H1 (cell line): Measurements from ENCODE around the gene PRKCH. TPM values are rescaled to one million over a fixed set of nuclear protein-coding genes. Genes with fewer than 3 reads are reported as not detected.

Source experiments
- CTCF ChIA-PET: fragments of 300-600 bp; sonication (Branson Sonifier 250); formaldehyde crosslinking; loops from one replicate; lab custom pipeline; 2021; ENCODE audit not compliant: partially characterized antibody; lab: Charles Lee
- POLR2A ChIA-PET: fragments of 300-600 bp; sonication (Branson Sonifier 250); formaldehyde crosslinking; loops from one replicate; lab custom pipeline; 2021; ENCODE audit warnings: inconsistent platforms; ENCODE audit not compliant: partially characterized antibody; lab: Charles Lee
- DNase-seq, 2 experiments: peaks; one replicate each; pipeline versions ENCODE4 v3.0.0 to v3.0.0-alpha.2; 2010 to 2022; ENCODE audit warnings: low spot score in 2 of 2, low read depth in 1 of 2, mixed read lengths in 1 of 2
- FAIRE-seq: peaks from 2 replicates; lab custom pipeline; 2011; peaks lifted over from hg19 to GRCh38; lab: Jason Lieb, UNC
- H2AFZ ChIP-seq: 2 replicates; pipeline ENCODE4 v1.8.1; 2012; ENCODE audit warnings: low read length, inconsistent platforms
- H2AK5ac ChIP-seq: 2 replicates; pipeline ENCODE4 v1.6.1; 2013; ENCODE audit warnings: low read depth, low read length
- H2BK120ac ChIP-seq: replicated peaks from 2 replicates; pipeline ENCODE3; 2013; ENCODE audit warnings: low read depth, low read length, inconsistent platforms
- H2BK12ac ChIP-seq: 2 replicates; pipeline ENCODE4 v1.6.1; 2013; ENCODE audit warnings: low read depth, low read length
- H2BK15ac ChIP-seq: 2 replicates; pipeline ENCODE4 v1.6.1; 2013; ENCODE audit warnings: low read length
- H2BK20ac ChIP-seq: 2 replicates; pipeline ENCODE4 v1.6.1; 2013; ENCODE audit warnings: low read length
- H2BK5ac ChIP-seq: 2 replicates; pipeline ENCODE4 v1.6.1; 2013; ENCODE audit warnings: low read depth, low read length
- H3K14ac ChIP-seq: 2 replicates; pipeline ENCODE4 v1.6.1; 2013; ENCODE audit warnings: inconsistent platforms; ENCODE audit not compliant: insufficient read length
- H3K18ac ChIP-seq: 2 replicates; pipeline ENCODE4 v1.6.1; 2013; ENCODE audit warnings: low read length; ENCODE audit errors: extremely low read depth
- H3K23ac ChIP-seq: 2 replicates; pipeline ENCODE4 v1.6.1; 2013; ENCODE audit warnings: inconsistent platforms; ENCODE audit not compliant: insufficient read length
- H3K23me2 ChIP-seq: 2 replicates; pipeline ENCODE4 v1.6.1; 2013; ENCODE audit warnings: low read depth, low read length
- H3K27ac ChIP-seq: 2 replicates; pipeline ENCODE4 v1.6.1; 2011; ENCODE audit warnings: low read depth, low read length, inconsistent platforms
- H3K27me3 ChIP-seq, 4 experiments: replicated peaks in 1 of 4; 1 replicate in 1 of 4; 2 replicates in 3 of 4; pipeline versions ENCODE4 v1.6.1 to v1.8.1; 2011 to 2013; ENCODE audit warnings: low read length in 3 of 4, mild to moderate bottlenecking in 3 of 4, inconsistent platforms in 2 of 4, mixed read lengths in 2 of 4, moderate library complexity in 1 of 4; ENCODE audit not compliant: control insufficient read depth in 3 of 4, insufficient read depth in 3 of 4; ENCODE audit errors: extremely low read depth in 1 of 4
- H3K36me3 ChIP-seq, 4 experiments: 2 replicates each; pipeline versions ENCODE4 v1.6.1 to v1.8.1; 2011 to 2013; ENCODE audit warnings: mild to moderate bottlenecking in 4 of 4, low read length in 3 of 4, moderate library complexity in 2 of 4, control low read depth in 1 of 4, inconsistent platforms in 1 of 4; ENCODE audit not compliant: insufficient read depth in 4 of 4, control insufficient read depth in 2 of 4
- H3K4ac ChIP-seq: replicated peaks from 2 replicates; pipeline ENCODE3; 2013; ENCODE audit warnings: low read length, low read depth, mixed read lengths, inconsistent platforms; ENCODE audit not compliant: insufficient read length
- H3K4me1 ChIP-seq, 4 experiments: replicated peaks in 1 of 4; 1 replicate in 1 of 4; 2 replicates in 3 of 4; pipeline versions ENCODE4 v1.6.1 to v1.8.1; 2011 to 2013; ENCODE audit warnings: low read length in 3 of 4, inconsistent platforms in 2 of 4, mixed read lengths in 1 of 4; ENCODE audit not compliant: insufficient read depth in 4 of 4, control insufficient read depth in 3 of 4
- H3K4me2 ChIP-seq, 2 experiments: 2 replicates each; pipeline versions ENCODE4 v1.6.1 to v1.8.1; 2011 to 2013; ENCODE audit warnings: low read depth in 2 of 2, low read length in 2 of 2, control low read depth in 1 of 2, inconsistent platforms in 1 of 2, mild to moderate bottlenecking in 1 of 2; ENCODE audit not compliant: insufficient read depth in 1 of 2
- H3K4me3 ChIP-seq, 4 experiments: fragments of 200-600, 300-600 bp in 1 of 4; sonication (generic), shearing (Covaris generic), sonication (Bioruptor Twin) in 1 of 4; 2 replicates each; pipeline versions ENCODE4 v1.5.1 to v1.8.1; 2011 to 2016; ENCODE audit warnings: low read length in 4 of 4, low read depth in 3 of 4, control low read depth in 2 of 4, inconsistent platforms in 2 of 4, mild to moderate bottlenecking in 2 of 4, mixed read lengths in 1 of 4, moderate library complexity in 1 of 4; ENCODE audit not compliant: insufficient read depth in 2 of 4; ENCODE audit errors: extremely low read depth in 1 of 4
- H3K56ac ChIP-seq: replicated peaks from 2 replicates; pipeline ENCODE3; 2013; ENCODE audit warnings: low read depth, mild to moderate bottlenecking, mixed read lengths, low read length, inconsistent platforms; ENCODE audit not compliant: insufficient read length
- H3K79me1 ChIP-seq: 2 replicates; pipeline ENCODE4 v1.6.1; 2013; ENCODE audit warnings: low read depth, low read length, control low read depth
- H3K79me2 ChIP-seq, 2 experiments: 2 replicates each; pipeline versions ENCODE4 v1.6.1 to v1.8.1; 2012 to 2013; ENCODE audit warnings: low read length in 2 of 2, mild to moderate bottlenecking in 2 of 2, inconsistent platforms in 1 of 2; ENCODE audit not compliant: insufficient read depth in 2 of 2, control insufficient read depth in 1 of 2
- H3K9ac ChIP-seq, 4 experiments: replicated peaks in 1 of 4; 1 replicate in 1 of 4; 2 replicates in 3 of 4; pipeline versions ENCODE4 v1.6.1 to v1.8.1; 2011 to 2013; ENCODE audit warnings: low read depth in 3 of 4, low read length in 3 of 4, control low read depth in 2 of 4, mild to moderate bottlenecking in 2 of 4, moderate library complexity in 2 of 4, inconsistent platforms in 1 of 4; ENCODE audit errors: extremely low read depth in 1 of 4
- H3K9me3 ChIP-seq, 2 experiments: 2 replicates each; pipeline versions ENCODE4 v1.6.1 to v1.8.1; 2012 to 2013; ENCODE audit warnings: mild to moderate bottlenecking in 2 of 2, moderate library complexity in 2 of 2, control low read depth in 1 of 2, inconsistent platforms in 1 of 2, low read depth in 1 of 2, low read length in 1 of 2, mixed read lengths in 1 of 2; ENCODE audit not compliant: insufficient read depth in 2 of 2
- H4K20me1 ChIP-seq, 2 experiments: replicated peaks in 1 of 2; 2 replicates each; pipeline versions ENCODE3 to v1.8.1; 2011 to 2013; ENCODE audit warnings: inconsistent platforms in 2 of 2, low read length in 2 of 2, mild to moderate bottlenecking in 1 of 2; ENCODE audit not compliant: insufficient read depth in 2 of 2, control insufficient read depth in 1 of 2
- H4K5ac ChIP-seq: 2 replicates; pipeline ENCODE4 v1.6.1; 2013; ENCODE audit warnings: low read length, low read depth, mixed read lengths, inconsistent platforms; ENCODE audit not compliant: insufficient read length
- H4K8ac ChIP-seq: 2 replicates; pipeline ENCODE4 v1.8.0; 2013; ENCODE audit warnings: mild to moderate bottlenecking, moderate library complexity, low read length, inconsistent platforms; ENCODE audit not compliant: insufficient read depth; ENCODE audit errors: extremely low read depth
- H4K91ac ChIP-seq: replicated peaks from 2 replicates; pipeline ENCODE3; 2013; ENCODE audit warnings: low read length, mixed read lengths, inconsistent platforms; ENCODE audit not compliant: insufficient read length
- RAD21 ChIP-seq, 2 experiments: IDR thresholded peaks in 1 of 2; conservative IDR thresholded peaks in 1 of 2; 2 replicates each; pipeline ENCODE4 v1.6.1; 2011; ENCODE audit warnings: low read depth in 2 of 2, low read length in 2 of 2, improper control_type of control experiment in 1 of 2, inconsistent platforms in 1 of 2, mild to moderate bottlenecking in 1 of 2, moderate library complexity in 1 of 2
- SIN3A ChIP-seq, 2 experiments: IDR thresholded peaks in 1 of 2; conservative IDR thresholded peaks in 1 of 2; 2 replicates each; pipeline ENCODE4 v1.6.1; 2011 to 2012; ENCODE audit warnings: low read length in 2 of 2, improper control_type of control experiment in 1 of 2, low read depth in 1 of 2, mild to moderate bottlenecking in 1 of 2
- WGBS, 2 experiments: shearing (Covaris generic) in 1 of 2; methylation state at CpG; one replicate each; pipeline versions ENCODE4 v1.1.6 to v1.1.7; 2013 to 2015; ENCODE audit warnings: low lambda C conversion rate in 2 of 2, mixed read lengths in 2 of 2, inconsistent platforms in 1 of 2, low coverage in 1 of 2, missing lambda C conversion rate in 1 of 2; ENCODE audit not compliant: insufficient replicate concordance in 2 of 2, insufficient coverage in 1 of 2, insufficient read length in 1 of 2; ENCODE audit errors: extremely low coverage in 1 of 2, missing lambda C conversion rate in 1 of 2; 5-methylcytosine and 5-hydroxymethylcytosine counted together
- polyA plus RNA-seq, 7 experiments: library from polyadenylated mRNA; depleted of rRNA in 3 of 7; stranded (reverse) in 5 of 7; unstranded in 2 of 7; fragments of >200 nt in 5 of 7; fragments of 200-250 nt in 2 of 7; gene quantifications; 1 replicate in 5 of 7; 2 replicates in 1 of 7; 4 replicates in 1 of 7; pipeline versions ENCODE4 v1.2.1 to v1.2.3, GENCODE V29; 2011 to 2013; ENCODE audit warnings: missing spikeins in 2 of 7, mixed read lengths in 2 of 7
- total RNA-seq: library from RNA; stranded (reverse); fragmentation: NEBNext Ultra II Directional; extraction: Animal tissue kit (Norgen Biotek cat#: 25700); gene quantifications from 2 replicates; pipeline ENCODE4 v1.2.1, GENCODE V29; 2021
- TF ChIP-seq, protein P1 (sequence below), 3 experiments: IDR thresholded peaks; 1 replicate in 2 of 3; 2 replicates in 1 of 3; pipeline versions ENCODE4 v1.5.1 to v1.6.1; 2011; ENCODE audit warnings: low read length in 3 of 3, mild to moderate bottlenecking in 3 of 3, inconsistent platforms in 2 of 3, low read depth in 1 of 3, moderate library complexity in 1 of 3; ENCODE audit not compliant: insufficient read depth in 1 of 3; ENCODE audit errors: control extremely low read depth in 1 of 3

Gene PRKCH
- total and polyA plus RNA-seq, 2 of the 8 experiments (the other 6 are each of a cell fraction or from before 2014, with no cell fraction given) = 6.4 to 7.0 TPM

DNA sequence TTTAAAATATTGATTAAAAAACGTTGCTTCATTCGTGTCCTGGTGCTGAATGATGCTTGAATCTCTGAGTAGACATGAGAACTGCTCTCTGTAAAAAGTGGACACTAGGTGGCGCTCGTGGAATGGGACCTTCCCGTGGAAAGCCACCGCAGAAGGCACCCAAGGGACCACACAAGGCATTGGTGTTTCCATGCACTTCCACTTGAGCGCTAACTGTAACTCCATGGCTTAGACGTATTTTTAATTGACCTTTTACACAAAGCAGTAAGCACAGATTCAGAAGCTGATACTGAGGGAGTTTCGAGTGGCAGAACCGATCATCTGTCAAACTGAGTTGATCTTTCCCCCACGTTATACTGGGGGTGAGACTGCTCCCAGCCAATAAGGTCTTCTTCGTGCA is 135.3 kb downstream of the PRKCH start:
- FAIRE-seq = peak; percentile 65

More for the DNA sequence above, 135.3 kb downstream of the PRKCH start:
- WGBS, 2 experiments = 49% methylated on average over 12 of the region's 12 CpGs; no CpG with 5 or more reads in 1 of the 2 experiments
- Histone ChIP-seq H3K56ac (no peak overlapping the region), H4K8ac (no peak overlapping the region), H3K18ac (no peak overlapping the region), H3K36me3 (no peaks in the 10 kb centered on the region), H2BK120ac (no peak overlapping the region), H4K20me1 (no peaks in the 10 kb centered on the region), H3K4ac (no peak overlapping the region), H3K4me2 (no peak overlapping the region), H3K27ac (no peak overlapping the region), H2BK5ac (no peak overlapping the region), H3K79me2 (no peaks in the 10 kb centered on the region), H3K9me3 (no peaks in the 10 kb centered on the region), H3K23ac (no peak overlapping the region), H4K91ac (no peak overlapping the region), H3K23me2 (no peaks in the 10 kb centered on the region), H2AFZ (no peak overlapping the region), H2AK5ac (no peak overlapping the region), H4K5ac (no peak overlapping the region), H3K9ac (no peak overlapping the region), H3K4me1 (no peaks in the 10 kb centered on the region), H2BK20ac (no peak overlapping the region), H3K27me3 (no peaks in the 10 kb centered on the region), H3K4me3 (no peak overlapping the region), H2BK15ac (no peak overlapping the region), H3K14ac (no peak overlapping the region), H2BK12ac (no peak overlapping the region), H3K79me1 (no peaks in the 10 kb centered on the region)
- ChIA-PET CTCF (interaction anchor here (0.7 to 4.2 kb wide), 6 partner anchors 14 to 381 kb away, joined by 3 to 29 read pairs (median 4); no protein-coding TSS in a partner anchor), POLR2A (no interaction called here)
- TF ChIP-seq RAD21 (IDR thresholded peaks at IDR 0.05 in 1 of 2, conservative IDR thresholded peaks at IDR 0.05 in 1 of 2; ENCODE audit: low read depth in 2 of 2, low read length in 2 of 2) = peak; percentile 79 to 84
- no peak for TF ChIP-seq SIN3A (conservative IDR thresholded peaks at IDR 0.05 in 1 of 2, IDR thresholded peaks at IDR 0.05 in 1 of 2; ENCODE audit: low read depth in 1 of 2, low read length in 2 of 2)
- TF ChIP-seq, protein P1, sequence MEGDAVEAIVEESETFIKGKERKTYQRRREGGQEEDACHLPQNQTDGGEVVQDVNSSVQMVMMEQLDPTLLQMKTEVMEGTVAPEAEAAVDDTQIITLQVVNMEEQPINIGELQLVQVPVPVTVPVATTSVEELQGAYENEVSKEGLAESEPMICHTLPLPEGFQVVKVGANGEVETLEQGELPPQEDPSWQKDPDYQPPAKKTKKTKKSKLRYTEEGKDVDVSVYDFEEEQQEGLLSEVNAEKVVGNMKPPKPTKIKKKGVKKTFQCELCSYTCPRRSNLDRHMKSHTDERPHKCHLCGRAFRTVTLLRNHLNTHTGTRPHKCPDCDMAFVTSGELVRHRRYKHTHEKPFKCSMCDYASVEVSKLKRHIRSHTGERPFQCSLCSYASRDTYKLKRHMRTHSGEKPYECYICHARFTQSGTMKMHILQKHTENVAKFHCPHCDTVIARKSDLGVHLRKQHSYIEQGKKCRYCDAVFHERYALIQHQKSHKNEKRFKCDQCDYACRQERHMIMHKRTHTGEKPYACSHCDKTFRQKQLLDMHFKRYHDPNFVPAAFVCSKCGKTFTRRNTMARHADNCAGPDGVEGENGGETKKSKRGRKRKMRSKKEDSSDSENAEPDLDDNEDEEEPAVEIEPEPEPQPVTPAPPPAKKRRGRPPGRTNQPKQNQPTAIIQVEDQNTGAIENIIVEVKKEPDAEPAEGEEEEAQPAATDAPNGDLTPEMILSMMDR (IDR thresholded peaks at IDR 0.05; ENCODE audit: control extremely low read depth in 1 of 3, insufficient read depth in 1 of 3, low read depth in 1 of 3, low read length in 3 of 3) = peak; percentile 57 to 82 (median 71)
- peak in 1 of 2 experiments; percentile 85 for DNase-seq
